ENCODE results near the gene MEGF8. TPM values are rescaled to one million over a fixed set of nuclear protein-coding genes. Genes with fewer than 3 reads are reported as not detected.

Gene MEGF8
- total and polyA plus RNA-seq, 12 donors: 10.2 to 44.6 (median 40.2) TPM

GRCh38 chr19:42423462-42424344 is 98.3 kb downstream of the MEGF8 start:
- Histone ChIP-seq H3K27ac (peak overlapping the region; percentile 73 to 94 (median 92)), H3K4me3 (peak overlapping the region; percentile 39 to 89 (median 75)), H3K36me3 (no peaks in the 10 kb centered on the region), H3K27me3 (peaks cover 0 to 16% (median 0%) of the 10 kb centered on the region in 7 donors), H3K4me1 (peaks cover 3 to 78% (median 58%) of the 10 kb centered on the region in 9 donors), H3K9me3 (no peaks in the 10 kb centered on the region)
- intact Hi-C loops (cut with DNase I): loop anchor here in 1 of 10 donors (5.0 kb wide), 1 partner anchor 141 kb away; no protein-coding TSS in a partner anchor
- WGBS, 2 donors: 2 to 3% methylated on average over 65 of the region's 65 CpGs
- peak in 1 of 9 donors; percentile 7 for TF ChIP-seq CTCF (IDR thresholded peaks at IDR 0.05)
- peak; percentile 88 to 92 for DNase-seq
- peak; percentile 87 to 94 (median 93) for ATAC-seq

DNA sequence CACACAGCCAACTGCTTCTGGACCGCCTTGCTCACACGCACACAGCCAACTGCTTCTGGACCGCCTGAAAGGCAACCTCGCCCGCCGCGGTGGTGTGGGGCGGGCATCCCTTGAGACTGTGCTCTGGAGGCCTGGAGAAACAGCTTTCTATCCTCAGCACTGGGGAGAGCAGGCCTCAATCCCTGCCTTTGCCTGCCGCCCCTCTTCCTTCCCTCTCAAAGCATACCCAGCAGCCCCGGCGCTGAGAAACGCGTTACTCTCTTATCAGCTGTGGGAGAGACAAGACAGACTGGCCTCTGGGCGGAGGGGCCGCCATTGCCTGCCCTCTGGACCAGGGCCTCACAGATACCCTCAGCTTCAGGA is 98.9 kb downstream of the MEGF8 start:
- WGBS, 2 donors: 45 to 50% methylated on average over 15 of the region's 15 CpGs
- peak overlapping the region in 9 of 10 donors; percentile 62 to 89 (median 76) for H3K4me3 ChIP-seq
- no peaks in the 10 kb centered on the region for H3K36me3 ChIP-seq
- intact Hi-C loops (cut with DNase I): loop anchor here in 1 of 10 donors (5.0 kb wide), 1 partner anchor 142 kb away; no protein-coding TSS in a partner anchor
- H3K27me3 ChIP-seq: peaks cover 0 to 16% (median 0%) of the 10 kb centered on the region in 7 donors
- H3K9me3 ChIP-seq: no peaks in the 10 kb centered on the region
- DNase-seq (no peak), ATAC-seq (peak in 2 of 8 donors; percentile 1)
- H3K27ac ChIP-seq: peak overlapping the region in 8 of 10 donors; percentile 73 to 94 (median 92)
- TF ChIP-seq CTCF (IDR thresholded peaks at IDR 0.05): no peak
- H3K4me1 ChIP-seq: peaks cover 3 to 72% (median 51%) of the 10 kb centered on the region in 9 donors

DNA sequence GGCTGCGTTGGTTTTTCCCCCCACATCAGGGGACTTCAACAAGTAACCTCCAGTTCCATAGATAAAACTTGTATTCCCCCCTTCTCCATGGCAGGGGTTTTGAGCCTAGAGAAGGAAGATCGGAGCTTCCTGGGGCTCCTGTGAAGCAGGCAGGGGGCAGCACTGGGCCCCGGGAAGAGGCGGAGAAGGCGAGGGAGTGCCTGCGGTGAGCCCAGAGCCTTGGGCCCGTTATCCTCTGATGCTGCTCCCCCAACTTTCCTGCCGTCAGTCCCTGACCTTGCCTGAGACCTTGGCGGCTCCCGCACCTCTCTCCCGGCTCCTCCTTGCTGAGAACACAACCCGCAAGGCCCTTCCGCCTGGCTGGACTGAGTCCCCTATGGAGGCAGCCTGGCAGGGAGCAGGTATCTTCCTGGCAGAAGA is 99.3 kb downstream of the MEGF8 start:
- Histone ChIP-seq H3K27ac (peak overlapping the region in 6 of 10 donors; percentile 85 to 94 (median 93)), H3K27me3 (peaks cover 0 to 16% (median 0%) of the 10 kb centered on the region in 7 donors), H3K4me1 (peaks cover 3 to 68% (median 47%) of the 10 kb centered on the region in 9 donors), H3K9me3 (no peaks in the 10 kb centered on the region), H3K36me3 (no peaks in the 10 kb centered on the region), H3K4me3 (peak overlapping the region in 2 of 10 donors; percentile 11 to 76)
- intact Hi-C loops (cut with DNase I): loop anchor here in 1 of 10 donors (5.0 kb wide), 1 partner anchor 142 kb away; no protein-coding TSS in a partner anchor
- TF ChIP-seq CTCF (IDR thresholded peaks at IDR 0.05): peak in 7 of 9 donors; percentile 1 to 53 (median 36)
- ATAC-seq (no peak), DNase-seq (peak in 1 of 2 donors; percentile 30)
- 47 to 58% methylated on average over 13 of the region's 13 CpGs for WGBS, 2 donors

- Histone ChIP-seq H3K27me3 (peaks cover 0 to 16% (median 0%) of the 10 kb centered on the region in 7 donors), H3K27ac (peak overlapping the region in 6 of 10 donors; percentile 4 to 44 (median 28)), H3K9me3 (no peaks in the 10 kb centered on the region), H3K4me1 (peaks cover 3 to 50% (median 28%) of the 10 kb centered on the region in 9 donors), H3K4me3 (no peak overlapping the region), H3K36me3 (no peaks in the 10 kb centered on the region)
- DNase-seq (no peak), ATAC-seq (no peak)
- 81 to 86% methylated on average over 3 of the region's 3 CpGs for WGBS, 2 donors
- intact Hi-C loops (cut with DNase I): no loop called here
- TF ChIP-seq CTCF (IDR thresholded peaks at IDR 0.05): no peak
These were observed 101.2 kb downstream of the MEGF8 start for GRCh38 chr19:42426643-42427042.
